Measurements from ENCODE around the gene FRMD4A. TPM values are rescaled to one million over a fixed set of nuclear protein-coding genes. Genes with fewer than 3 reads are reported as not detected.

Gene FRMD4A
- total RNA-seq, 1 donor from 2014 or later = 20.2 TPM

DNA sequence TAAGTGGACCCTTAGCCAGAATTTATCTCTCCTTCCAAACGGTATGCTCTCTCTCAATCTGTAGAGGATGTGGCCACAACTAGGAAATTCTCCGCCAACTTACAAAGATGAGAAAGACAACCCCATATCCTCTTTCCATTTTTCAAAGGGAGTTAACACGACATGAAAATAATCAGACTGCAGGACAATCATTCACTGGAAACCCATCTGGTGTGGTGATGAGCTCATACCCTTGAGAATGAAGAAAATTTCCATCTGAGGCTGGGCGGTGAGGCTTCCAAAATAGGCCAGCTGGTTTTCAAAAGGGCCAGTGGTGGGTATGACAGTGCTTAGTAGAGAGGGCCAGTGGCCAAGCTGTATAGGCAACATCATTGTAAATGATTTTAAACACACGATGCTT is 369.6 kb downstream of the FRMD4A start:
- TF ChIP-seq EZH2phosphoT487 (IDR thresholded peaks at IDR 0.05) (no peak), EZH2 (IDR thresholded peaks at IDR 0.05) (no peak), CTCF (IDR thresholded peaks at IDR 0.05) (no peak)
- Mint-ChIP-seq H3K27me3 (ENCODE audit: insufficient read depth, low read depth) (peaks cover 3% of the 10 kb centered on the region), H3K4me1 (peaks cover 7% of the 10 kb centered on the region), H3K9me3 (no peaks in the 10 kb centered on the region), H3K36me3 (no peaks in the 10 kb centered on the region), H3K27ac (no peak overlapping the region), H3K4me3 (no peak overlapping the region)
- Histone ChIP-seq H3K4me2 (no peak overlapping the region), H3K36me3 (no peaks in the 10 kb centered on the region), H3K27ac (no peak overlapping the region), H4K20me1 (ENCODE audit: low read depth) (no peaks in the 10 kb centered on the region), H3K79me2 (ENCODE audit: low read depth) (no peaks in the 10 kb centered on the region), H3K9ac (no peak overlapping the region), H3K4me1 (no peaks in the 10 kb centered on the region), H3K4me3 (no peak overlapping the region), H3K27me3 (no peaks in the 10 kb centered on the region), H3K9me3 (ENCODE audit: low read depth) (no peaks in the 10 kb centered on the region), H2AFZ (replicated peaks) (no peak overlapping the region), H3F3A (ENCODE audit: low read depth) (no peaks in the 10 kb centered on the region)
- no peak for DNase-seq (ENCODE audit: low spot score)

DNA sequence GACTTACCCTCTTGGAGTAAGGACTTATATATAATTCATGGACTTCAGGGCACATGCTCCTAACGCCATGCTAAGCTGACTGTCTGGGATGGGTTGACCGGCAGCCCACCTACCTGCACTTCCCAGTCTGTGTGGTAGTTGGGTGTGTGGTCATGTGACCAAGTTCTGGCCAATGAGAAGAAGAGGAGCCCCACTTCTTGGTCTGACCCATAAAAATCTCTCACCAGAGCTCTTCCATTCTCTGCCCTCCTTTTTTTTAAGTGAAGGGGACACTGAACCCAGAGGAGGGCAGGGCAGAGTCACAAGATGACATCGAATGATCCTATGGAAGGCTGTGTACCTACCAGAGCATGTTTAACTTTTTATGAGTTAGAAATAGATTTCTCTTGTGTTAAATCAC is 370.1 kb downstream of the FRMD4A start:
- no peaks in the 10 kb centered on the region for H3K36me3 Mint-ChIP-seq
- no peak overlapping the region for H3K27ac Mint-ChIP-seq
- Histone ChIP-seq H3K9me3 (ENCODE audit: low read depth) (no peaks in the 10 kb centered on the region), H3K4me2 (no peak overlapping the region), H2AFZ (replicated peaks) (no peak overlapping the region), H3K27me3 (no peaks in the 10 kb centered on the region), H3F3A (ENCODE audit: low read depth) (no peaks in the 10 kb centered on the region), H3K4me1 (no peaks in the 10 kb centered on the region), H4K20me1 (ENCODE audit: low read depth) (no peaks in the 10 kb centered on the region), H3K9ac (no peak overlapping the region), H3K36me3 (no peaks in the 10 kb centered on the region), H3K4me3 (no peak overlapping the region), H3K27ac (no peak overlapping the region), H3K79me2 (ENCODE audit: low read depth) (no peaks in the 10 kb centered on the region)
- TF ChIP-seq EZH2 (IDR thresholded peaks at IDR 0.05) (no peak), EZH2phosphoT487 (IDR thresholded peaks at IDR 0.05) (no peak), CTCF (IDR thresholded peaks at IDR 0.05) (no peak)
- no peak for DNase-seq (ENCODE audit: low spot score)
- peaks cover 3% of the 10 kb centered on the region for H3K27me3 Mint-ChIP-seq (ENCODE audit: insufficient read depth, low read depth)
- H3K4me1 Mint-ChIP-seq = peaks cover 7% of the 10 kb centered on the region
- no peak overlapping the region for H3K4me3 Mint-ChIP-seq
- H3K9me3 Mint-ChIP-seq = no peaks in the 10 kb centered on the region

DNA sequence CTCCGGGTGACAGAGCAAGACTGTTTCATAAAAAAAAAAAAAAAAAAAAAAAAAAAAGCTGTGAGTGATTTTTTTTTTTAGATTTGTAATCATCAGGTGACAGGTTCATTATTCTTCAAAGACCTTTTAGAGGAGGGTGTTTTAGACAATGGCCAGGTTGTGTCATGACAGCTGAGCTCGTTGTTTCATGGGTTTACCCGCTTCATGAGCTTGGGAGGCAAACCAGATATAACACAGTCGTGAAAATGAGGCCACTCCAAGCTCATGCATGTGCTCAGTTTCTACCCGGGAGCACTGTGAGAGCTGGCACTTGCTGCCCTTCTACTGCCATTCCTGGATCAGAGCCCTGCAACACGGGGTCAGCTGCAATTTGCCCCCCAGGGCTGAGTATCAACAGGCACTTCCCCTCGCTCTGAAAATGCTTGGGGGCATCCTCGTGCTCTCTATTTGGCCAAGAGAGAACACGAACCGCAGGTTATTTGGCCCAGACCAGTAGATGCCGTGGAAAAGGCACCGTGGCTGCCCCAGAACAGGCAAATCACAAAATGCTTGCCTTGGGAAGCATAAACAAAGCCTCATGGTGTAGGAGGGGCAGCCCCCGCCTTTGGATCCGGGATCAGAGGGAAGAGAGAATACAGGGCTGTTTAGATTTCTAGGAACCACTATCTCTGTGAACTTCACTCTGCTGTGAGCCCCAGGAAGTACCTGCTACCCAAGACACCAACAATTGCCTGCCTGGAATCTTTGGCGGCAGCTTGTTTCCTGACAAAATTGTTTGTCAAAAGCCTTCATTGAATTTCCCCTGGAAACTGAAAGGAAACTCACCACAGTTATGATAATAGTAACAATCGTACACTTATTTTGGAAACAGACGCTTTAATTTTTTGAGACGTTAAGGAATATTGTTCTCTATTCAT is 371.0 kb downstream of the FRMD4A start:
- no peaks in the 10 kb centered on the region for H3K36me3 Mint-ChIP-seq
- TF ChIP-seq EZH2phosphoT487 (IDR thresholded peaks at IDR 0.05) = no peak
- H3K4me3 Mint-ChIP-seq = no peak overlapping the region
- H3K9me3 Mint-ChIP-seq = peaks cover 2% of the 10 kb centered on the region
- no peak overlapping the region for H3K27ac ChIP-seq
- H3K27me3 Mint-ChIP-seq (ENCODE audit: insufficient read depth, low read depth) = no peaks in the 10 kb centered on the region
- no peaks in the 10 kb centered on the region for H3K9me3 ChIP-seq (ENCODE audit: low read depth)
- H2AFZ ChIP-seq (replicated peaks) = no peak overlapping the region
- H3K4me1 Mint-ChIP-seq = peaks cover 7% of the 10 kb centered on the region
- H3K27ac Mint-ChIP-seq = no peak overlapping the region
- H3K4me3 ChIP-seq = no peak overlapping the region
- no peak for DNase-seq (ENCODE audit: low spot score)
- no peaks in the 10 kb centered on the region for H3K79me2 ChIP-seq (ENCODE audit: low read depth)
- no peak overlapping the region for H3K4me2 ChIP-seq
- H3K4me1 ChIP-seq = no peaks in the 10 kb centered on the region
- no peaks in the 10 kb centered on the region for H3F3A ChIP-seq (ENCODE audit: low read depth)
- no peaks in the 10 kb centered on the region for H4K20me1 ChIP-seq (ENCODE audit: low read depth)
- no peaks in the 10 kb centered on the region for H3K27me3 ChIP-seq
- H3K36me3 ChIP-seq = no peaks in the 10 kb centered on the region
- no peak overlapping the region for H3K9ac ChIP-seq

- H2AFZ ChIP-seq (replicated peaks) = no peak overlapping the region
- peaks cover 6% of the 10 kb centered on the region for H3K9me3 Mint-ChIP-seq
- no peaks in the 10 kb centered on the region for H4K20me1 ChIP-seq (ENCODE audit: low read depth)
- H3K79me2 ChIP-seq (ENCODE audit: low read depth) = no peaks in the 10 kb centered on the region
- H3K9ac ChIP-seq = no peak overlapping the region
- H3K36me3 Mint-ChIP-seq = peaks cover 3% of the 10 kb centered on the region
- H3K27ac ChIP-seq = no peak overlapping the region
- no peaks in the 10 kb centered on the region for H3K27me3 ChIP-seq
- TF ChIP-seq CTCF (IDR thresholded peaks at IDR 0.05) (no peak), EZH2phosphoT487 (IDR thresholded peaks at IDR 0.05) (no peak), EZH2 (IDR thresholded peaks at IDR 0.05) (no peak)
- no peak overlapping the region for H3K4me3 Mint-ChIP-seq
- H3F3A ChIP-seq (ENCODE audit: low read depth) = no peaks in the 10 kb centered on the region
- H3K4me2 ChIP-seq = no peak overlapping the region
- no peaks in the 10 kb centered on the region for H3K9me3 ChIP-seq (ENCODE audit: low read depth)
- no peak for DNase-seq (ENCODE audit: low spot score)
- peaks cover 7% of the 10 kb centered on the region for H3K4me1 Mint-ChIP-seq
- H3K27me3 Mint-ChIP-seq (ENCODE audit: insufficient read depth, low read depth) = no peaks in the 10 kb centered on the region
- H3K36me3 ChIP-seq = no peaks in the 10 kb centered on the region
- H3K4me1 ChIP-seq = no peaks in the 10 kb centered on the region
- no peak overlapping the region for H3K4me3 ChIP-seq
- no peak overlapping the region for H3K27ac Mint-ChIP-seq
Observed at GRCh38 chr10:13957856-13958255, 372.9 kb downstream of the FRMD4A start.

All from neural progenitor cell (in vitro differentiated cells).